Stimulated activated CD8-positive, alpha-beta memory T cell treated with anti-CD3 and anti-CD28 coated beads, Interleukin-4, amount 100 ng/mL, for 48 hours (primary cell): ENCODE measurements around the gene MRPS2.

ENCODE experiments used
- DNase-seq: peaks from one replicate; pipeline ENCODE4 v3.0.0-alpha.2; 2020

The MRPS2 gene

GRCh38 chr9:135480940-135481310, 19.6 kb upstream of the MRPS2 start:
- DNase-seq: no peak

- no peak for DNase-seq
Observed at GRCh38 chr9:135482015-135482754, 18.3 kb upstream of the MRPS2 start.

GRCh38 chr9:135484460-135485277, 15.8 kb upstream of the MRPS2 start:
- no peak for DNase-seq

GRCh38 chr9:135485385-135485784, 15.1 kb upstream of the MRPS2 start:
- DNase-seq: no peak

- DNase-seq: no peak
Observed at GRCh38 chr9:135485832-135486231, 14.7 kb upstream of the MRPS2 start.

GRCh38 chr9:135486267-135487065, 14.0 kb upstream of the MRPS2 start:
- DNase-seq: no peak

GRCh38 chr9:135487281-135488012, 13.0 kb upstream of the MRPS2 start:
- no peak for DNase-seq

GRCh38 chr9:135488013-135488330, 12.5 kb upstream of the MRPS2 start:
- no peak for DNase-seq

GRCh38 chr9:135488527-135488926, 12.0 kb upstream of the MRPS2 start:
- DNase-seq: no peak

- no peak for DNase-seq
Observed at GRCh38 chr9:135489188-135489906, 11.1 kb upstream of the MRPS2 start.

GRCh38 chr9:135490166-135490870, 10.2 kb upstream of the MRPS2 start:
- DNase-seq: no peak

- DNase-seq: no peak
Observed at GRCh38 chr9:135490980-135491464, 9.5 kb upstream of the MRPS2 start.

- no peak for DNase-seq
Observed at GRCh38 chr9:135491764-135492163, 8.7 kb upstream of the MRPS2 start.

GRCh38 chr9:135492886-135493669, 7.4 kb upstream of the MRPS2 start:
- DNase-seq: no peak

- no peak for DNase-seq
Observed at GRCh38 chr9:135494791-135495559, 5.5 kb upstream of the MRPS2 start.

- DNase-seq: no peak
Observed at GRCh38 chr9:135498381-135499126, 1.9 kb upstream of the MRPS2 start.

GRCh38 chr9:135499326-135500070, 984 bp upstream of the MRPS2 start:
- peak; percentile 92 for DNase-seq

GRCh38 chr9:135500071-135500524, 384 bp upstream of the MRPS2 start:
- no peak for DNase-seq
